ENCODE measurements around the gene CMTM4.

Gene CMTM4

GRCh38 chr16:66604376-66605176, 92.0 kb downstream of the CMTM4 start, which contains the start of gene CMTM3:
Gene CMTM3 (plus strand): TSS chr16:66604704. CDS start chr16:66604806, 102 bp downstream.
- TF ChIP-seq CTCF (IDR thresholded peaks at IDR 0.05; ENCODE audit: low read depth, low read length, missing control alignments): peak; percentile 32
- peak within 1 kb of the TSS; percentile 74 for H3K4me3 ChIP-seq (replicated peaks; ENCODE audit: low read depth, low read length)

GRCh38 chr16:66603537-66604375, 92.8 kb downstream of the CMTM4 start:
- peak overlapping the region; percentile 74 for H3K4me3 ChIP-seq (replicated peaks; ENCODE audit: low read depth, low read length)
- TF ChIP-seq CTCF (IDR thresholded peaks at IDR 0.05; ENCODE audit: low read depth, low read length, missing control alignments): no peak
- no peak for DNase-seq (ENCODE audit: extremely low read depth, low read depth)

More at GRCh38 chr16:66604376-66605176, 92.0 kb downstream of the CMTM4 start, which contains the start of gene CMTM3:
- DNase-seq (ENCODE audit: extremely low read depth, low read depth): no peak

- H3K4me3 ChIP-seq (replicated peaks; ENCODE audit: low read depth, low read length): no peak overlapping the region
- no peak for DNase-seq (ENCODE audit: extremely low read depth, low read depth)
- TF ChIP-seq CTCF (IDR thresholded peaks at IDR 0.05; ENCODE audit: low read depth, low read length, missing control alignments): no peak
These were observed 95.1 kb downstream of the CMTM4 start for GRCh38 chr16:66601471-66601870.

- no peak for DNase-seq (ENCODE audit: extremely low read depth, low read depth)
- H3K4me3 ChIP-seq (replicated peaks; ENCODE audit: low read depth, low read length): no peak overlapping the region
- no peak for TF ChIP-seq CTCF (IDR thresholded peaks at IDR 0.05; ENCODE audit: low read depth, low read length, missing control alignments)
These were observed 96.1 kb downstream of the CMTM4 start for GRCh38 chr16:66600477-66600876.

GRCh38 chr16:66599726-66600125, 96.8 kb downstream of the CMTM4 start:
- TF ChIP-seq CTCF (IDR thresholded peaks at IDR 0.05; ENCODE audit: low read depth, low read length, missing control alignments): no peak
- DNase-seq (ENCODE audit: extremely low read depth, low read depth): no peak
- no peak overlapping the region for H3K4me3 ChIP-seq (replicated peaks; ENCODE audit: low read depth, low read length)

GRCh38 chr16:66598111-66598510, 98.4 kb downstream of the CMTM4 start:
- DNase-seq (ENCODE audit: extremely low read depth, low read depth): no peak
- TF ChIP-seq CTCF (IDR thresholded peaks at IDR 0.05; ENCODE audit: low read depth, low read length, missing control alignments): no peak
- H3K4me3 ChIP-seq (replicated peaks; ENCODE audit: low read depth, low read length): no peak overlapping the region

Data from HFF-Myc (cell line).